Activated T-cell treated with anti-CD3 and anti-CD28 coated beads for 1 hour (primary cell): ENCODE results near the gene LAPTM5.
A peak's percentile ranks its signal among the peaks of the same experiment; 100 is the strongest.

Source experiments
- DNase-seq: peaks from one replicate; pipeline ENCODE4 v3.0.0-alpha.2; 2020; ENCODE audit warnings: low read depth

Gene LAPTM5

DNA sequence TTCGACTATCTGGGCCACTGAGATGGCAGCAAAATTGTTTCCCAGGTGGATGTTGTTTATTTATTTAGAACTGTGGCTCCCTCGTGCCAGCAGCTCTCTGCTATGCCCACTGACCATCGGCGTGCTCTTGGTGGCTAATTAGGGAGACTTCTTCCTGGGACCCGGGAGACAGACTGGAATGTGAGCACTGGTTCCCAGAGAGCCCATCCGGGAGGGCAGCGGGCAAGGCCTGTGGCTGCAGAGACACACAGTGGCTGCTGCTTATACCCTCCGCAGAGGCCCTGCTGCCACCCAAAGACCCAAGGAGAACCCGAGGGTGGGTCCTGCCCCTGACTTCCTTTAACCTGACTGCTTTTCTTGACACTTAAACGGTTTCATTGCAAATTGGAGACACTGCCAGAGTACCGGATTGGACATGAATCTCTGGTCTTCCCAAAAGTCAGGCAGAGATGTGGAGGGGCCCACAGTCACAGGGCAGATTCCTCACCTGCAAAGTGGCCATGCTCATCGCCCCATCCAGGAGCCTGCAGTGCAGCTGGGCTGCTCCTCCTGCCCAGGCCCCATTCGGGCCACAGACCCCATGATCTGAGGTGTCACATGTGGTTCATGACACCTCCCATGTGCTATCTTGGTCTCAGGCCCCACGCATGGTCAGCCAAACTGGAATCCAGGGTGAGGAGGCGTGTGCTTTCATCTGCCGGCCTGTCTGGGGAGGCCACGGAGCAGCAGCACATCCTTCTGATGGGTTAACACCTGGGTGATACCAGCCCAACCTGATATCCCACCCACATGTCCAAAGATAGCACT, 28.5 kb downstream of the LAPTM5 start:
- DNase-seq: no peak

DNA sequence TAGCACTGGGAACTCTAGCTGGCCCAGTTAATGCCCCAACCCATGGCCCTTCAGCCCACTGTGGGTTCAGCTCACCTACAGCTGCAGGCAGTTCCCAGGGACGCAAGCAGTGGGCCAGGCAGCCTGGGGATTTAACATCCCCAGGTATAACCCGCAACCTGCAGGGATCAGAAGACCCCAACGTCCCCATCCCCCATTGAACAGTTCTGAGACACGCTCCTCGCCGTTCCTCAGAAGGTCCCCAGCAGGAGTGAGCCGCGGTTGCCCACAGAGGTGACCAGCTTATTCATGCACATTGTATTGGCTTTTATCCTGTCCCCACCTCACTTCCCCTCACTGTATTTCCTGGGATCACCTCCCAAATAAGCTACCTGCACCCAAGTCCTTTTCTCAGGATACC, 29.2 kb downstream of the LAPTM5 start:
- DNase-seq: no peak

DNA sequence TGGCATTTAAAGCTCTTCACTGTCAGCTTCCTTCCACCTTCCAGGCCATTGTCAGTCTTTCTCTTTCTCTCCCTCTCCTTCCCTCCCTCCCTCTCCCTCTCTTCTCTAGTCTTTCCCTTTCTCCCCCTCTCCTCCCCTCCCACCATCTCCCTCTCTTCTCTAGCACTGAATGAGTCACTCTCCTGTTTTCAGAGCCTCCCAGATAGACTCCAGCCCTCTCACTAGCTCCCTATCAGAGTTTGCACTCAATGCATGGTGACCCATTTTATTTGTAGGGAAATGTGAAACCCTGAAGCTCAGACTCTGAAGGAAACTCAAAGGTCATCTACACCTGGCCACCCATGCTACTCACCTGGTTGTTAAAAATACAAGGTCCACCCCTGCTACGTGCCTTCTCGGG, 29.8 kb downstream of the LAPTM5 start:
- no peak for DNase-seq

DNA sequence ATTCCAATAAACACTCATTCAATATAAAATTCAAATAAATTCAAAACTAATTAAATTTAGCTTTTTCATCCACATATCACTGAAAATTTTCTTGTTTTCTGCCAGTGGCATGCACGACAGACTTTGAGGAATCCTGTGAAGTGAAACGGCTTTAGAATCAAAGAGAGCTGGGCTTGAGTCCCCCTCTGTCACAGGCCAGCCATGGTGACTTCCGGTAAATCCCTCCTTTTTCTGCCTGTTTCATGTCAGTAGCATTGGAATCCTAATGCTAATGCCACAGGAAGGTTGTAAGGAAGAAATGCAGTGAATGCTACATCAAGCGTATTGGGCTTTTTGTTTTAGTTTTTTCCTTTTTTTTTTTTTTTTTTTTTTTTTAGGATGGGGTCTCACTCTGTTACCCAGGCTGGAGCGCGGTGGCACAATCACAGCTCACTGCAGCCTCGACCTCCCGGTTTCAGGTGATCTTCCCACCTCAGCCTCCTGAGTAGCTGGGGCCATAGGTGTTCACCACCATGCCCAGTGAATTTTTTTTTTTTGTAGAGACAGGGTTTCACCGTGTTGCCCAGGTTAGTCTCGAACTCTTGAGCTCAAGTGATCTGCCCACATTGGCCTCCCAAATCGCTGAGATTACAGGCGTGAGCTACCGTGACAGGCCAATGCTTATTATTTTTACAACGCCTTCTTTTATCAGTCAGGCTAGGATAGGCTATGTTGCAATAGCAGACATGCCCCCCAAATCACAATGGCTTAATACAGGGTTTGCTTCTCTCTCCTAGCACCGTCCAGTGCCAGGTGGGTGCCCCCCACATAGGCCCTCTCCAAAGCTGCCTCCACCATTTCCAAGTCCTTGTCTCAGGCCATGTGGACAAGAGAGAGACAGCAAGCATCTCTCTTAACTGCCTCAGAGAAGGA, 30.5 kb downstream of the LAPTM5 start:
- no peak for DNase-seq

DNA sequence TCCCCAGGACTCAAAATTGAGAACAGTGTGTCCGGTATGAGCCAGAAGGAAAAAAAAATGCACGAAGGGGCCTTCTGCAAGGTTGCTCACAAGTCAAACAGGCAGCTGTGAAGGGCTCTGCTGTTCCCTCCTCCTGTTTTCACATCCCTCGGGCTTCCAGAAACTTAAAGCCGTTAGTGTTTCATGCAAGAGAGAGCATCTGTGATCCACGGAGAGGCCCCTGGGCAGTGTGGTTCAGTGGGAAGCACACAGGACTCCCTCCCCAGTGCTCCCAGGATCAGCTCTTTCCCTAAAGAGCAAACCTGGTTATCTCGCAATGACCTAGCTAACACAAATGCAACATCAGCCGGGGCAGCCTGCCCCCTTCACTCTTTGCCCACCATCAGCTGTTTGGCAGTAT, 31.3 kb downstream of the LAPTM5 start:
- DNase-seq: no peak

DNA sequence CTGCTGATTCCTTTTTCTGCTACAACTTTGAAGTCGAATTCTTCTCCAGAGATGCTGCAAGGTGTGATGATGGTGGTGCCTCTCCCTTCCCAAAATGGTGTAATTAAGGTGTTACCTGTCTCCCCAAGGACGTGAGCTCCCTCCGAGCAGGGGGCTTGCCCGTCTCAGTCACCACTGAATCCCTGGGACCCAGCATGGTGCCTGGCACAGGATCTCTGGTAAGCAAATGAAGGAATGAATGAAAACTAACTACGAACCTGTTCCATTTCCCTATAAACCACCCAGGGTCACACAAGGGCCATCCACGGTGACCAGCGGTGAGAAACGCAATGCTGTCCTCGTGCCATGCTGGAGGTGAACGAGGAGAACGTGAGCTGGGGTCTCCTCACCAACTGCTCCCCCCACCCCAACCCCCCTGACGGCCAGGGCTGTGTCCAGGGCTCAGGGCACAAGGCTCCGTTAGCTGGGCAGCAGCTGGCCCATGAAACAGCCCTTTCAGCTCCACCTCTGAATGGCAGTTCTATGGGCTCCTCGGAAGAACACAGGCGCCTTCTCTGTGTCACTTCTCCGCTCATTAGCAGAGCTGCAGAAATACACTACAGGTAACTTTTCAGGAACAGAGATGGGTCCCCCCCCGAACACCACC, 32.0 kb downstream of the LAPTM5 start:
- no peak for DNase-seq

GRCh38 chr1:30724655-30725421, 32.7 kb downstream of the LAPTM5 start:
- DNase-seq: no peak

GRCh38 chr1:30724175-30724574, 33.4 kb downstream of the LAPTM5 start:
- DNase-seq: no peak

DNA sequence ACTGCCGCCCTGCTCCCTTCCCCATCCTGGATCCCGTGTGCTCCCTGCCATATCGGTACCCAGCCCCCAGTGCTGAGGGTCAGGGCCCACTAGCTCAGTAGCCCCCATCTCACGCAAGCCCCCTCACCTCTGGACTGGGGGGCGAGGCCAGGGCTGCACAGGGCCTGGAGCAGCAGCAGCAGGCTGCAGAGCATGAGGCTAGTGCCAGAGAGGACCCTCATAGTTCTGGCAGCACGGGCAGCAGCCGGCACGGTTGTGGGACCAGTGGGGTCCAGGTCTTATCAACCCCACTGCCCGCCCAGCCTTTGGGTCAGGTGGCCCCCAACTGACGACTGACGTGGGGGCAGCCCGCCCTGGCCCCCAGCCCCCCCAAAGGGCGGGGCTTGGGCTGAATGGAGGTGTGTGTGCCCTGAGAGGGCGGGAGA, 34.2 kb downstream of the LAPTM5 start, which contains the start of gene MATN1:
Gene MATN1, minus strand, starts transcription at position 255 of the 425 bp plus-strand sequence. Its CDS starts 34 bp downstream, at position 221.
- DNase-seq: no peak

DNA sequence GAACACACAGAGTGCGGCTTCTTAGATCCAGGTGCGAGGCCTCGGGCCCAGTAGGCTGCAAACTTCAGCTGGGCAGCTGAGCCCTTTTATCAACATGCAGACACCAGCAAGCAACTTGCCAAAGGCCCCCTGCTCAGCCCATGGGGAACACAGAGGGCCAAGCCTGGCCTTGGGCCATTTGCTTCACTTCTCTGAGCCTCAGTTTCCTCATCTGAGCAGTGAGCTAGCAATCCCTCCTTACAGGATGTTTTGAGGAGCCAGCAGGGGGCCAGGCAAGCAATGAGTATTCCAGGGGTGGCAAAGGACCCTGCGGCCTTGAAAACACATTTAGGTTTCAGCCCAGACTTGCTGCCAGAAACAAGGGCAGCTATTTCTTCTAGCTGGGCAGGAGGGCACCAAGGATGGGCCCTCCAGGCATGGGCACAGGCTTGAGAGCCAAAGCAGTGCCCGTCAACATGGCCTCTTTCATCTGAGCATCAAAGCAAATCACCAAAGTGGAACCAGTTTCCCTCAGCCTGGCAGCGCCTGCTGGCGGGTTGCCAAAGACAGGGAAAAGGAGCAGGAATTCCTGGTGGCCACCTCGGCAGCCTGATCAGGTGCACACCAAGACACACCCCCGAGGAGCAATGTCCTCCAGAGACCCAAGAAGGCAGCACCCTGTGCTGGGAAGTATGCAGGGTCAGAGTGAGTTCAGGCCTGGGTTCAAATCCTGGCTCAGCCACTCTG, 35.6 kb downstream of the LAPTM5 start:
- no peak for DNase-seq

DNA sequence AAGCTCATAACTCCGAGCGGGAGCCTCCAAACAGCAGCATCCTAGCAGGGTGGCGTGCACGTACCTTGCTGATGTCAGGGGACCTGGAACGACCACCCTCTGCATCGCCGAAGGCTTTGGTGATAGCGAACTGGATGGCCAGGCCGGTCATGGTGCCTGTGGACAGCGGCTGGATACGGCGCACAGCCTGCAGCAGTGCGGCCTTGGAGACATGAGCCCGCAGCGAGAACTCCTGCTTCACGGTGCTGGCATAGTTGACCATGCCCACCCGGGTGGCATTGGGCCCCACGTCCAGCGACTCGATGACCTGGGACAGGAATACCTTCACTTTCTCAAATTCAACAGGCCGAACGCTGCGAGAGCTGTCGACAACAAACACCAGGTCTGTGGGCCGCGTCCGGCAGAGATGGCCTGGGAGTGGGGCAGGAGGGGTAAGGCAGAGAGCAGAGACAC, 36.2 kb downstream of the LAPTM5 start:
- no peak for DNase-seq

DNA sequence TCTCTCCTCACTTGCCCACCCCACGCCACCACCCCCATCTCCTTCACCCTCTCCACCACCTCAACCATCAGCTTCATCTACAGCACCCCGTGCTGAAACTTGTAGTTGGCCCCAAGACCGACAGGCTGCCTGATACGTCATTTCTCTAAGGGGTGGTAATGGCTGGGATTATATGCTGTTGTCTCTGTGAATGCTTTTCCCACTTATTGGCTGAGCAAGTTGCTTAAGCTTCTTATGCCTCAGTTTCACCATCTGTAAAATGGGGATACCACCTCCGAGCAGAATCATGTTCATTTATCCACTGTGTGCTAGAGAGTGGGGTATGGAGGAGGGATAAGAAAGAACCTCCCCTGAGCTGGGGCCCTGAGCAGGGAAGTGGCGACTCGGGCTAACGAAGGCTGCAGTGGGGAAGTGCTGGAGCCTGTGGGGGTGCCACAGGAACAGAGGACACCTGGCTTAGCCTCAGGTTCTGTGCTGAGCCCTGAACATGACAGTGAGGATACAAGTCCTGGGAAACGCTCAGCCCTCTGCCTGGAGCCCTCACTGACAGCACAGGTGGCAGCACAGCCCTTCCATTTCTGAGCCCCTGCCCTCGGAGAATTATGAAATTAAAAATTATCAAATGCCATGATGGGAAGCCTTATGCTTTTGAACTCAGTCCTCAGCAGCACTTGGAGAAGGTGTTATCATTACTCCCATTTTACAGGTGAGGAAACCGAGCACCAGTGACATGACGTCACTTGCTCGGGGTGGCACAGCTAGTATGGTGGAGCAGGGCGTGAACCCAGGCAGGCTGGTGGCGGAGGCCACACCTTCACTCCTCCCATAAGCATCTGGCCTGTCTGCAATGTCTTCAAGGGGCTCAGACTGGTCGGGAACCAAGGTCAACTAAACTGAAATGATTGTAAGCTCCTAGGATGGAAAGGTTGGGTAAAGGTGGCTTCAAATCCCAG, 37.0 kb downstream of the LAPTM5 start:
- DNase-seq: no peak

DNA sequence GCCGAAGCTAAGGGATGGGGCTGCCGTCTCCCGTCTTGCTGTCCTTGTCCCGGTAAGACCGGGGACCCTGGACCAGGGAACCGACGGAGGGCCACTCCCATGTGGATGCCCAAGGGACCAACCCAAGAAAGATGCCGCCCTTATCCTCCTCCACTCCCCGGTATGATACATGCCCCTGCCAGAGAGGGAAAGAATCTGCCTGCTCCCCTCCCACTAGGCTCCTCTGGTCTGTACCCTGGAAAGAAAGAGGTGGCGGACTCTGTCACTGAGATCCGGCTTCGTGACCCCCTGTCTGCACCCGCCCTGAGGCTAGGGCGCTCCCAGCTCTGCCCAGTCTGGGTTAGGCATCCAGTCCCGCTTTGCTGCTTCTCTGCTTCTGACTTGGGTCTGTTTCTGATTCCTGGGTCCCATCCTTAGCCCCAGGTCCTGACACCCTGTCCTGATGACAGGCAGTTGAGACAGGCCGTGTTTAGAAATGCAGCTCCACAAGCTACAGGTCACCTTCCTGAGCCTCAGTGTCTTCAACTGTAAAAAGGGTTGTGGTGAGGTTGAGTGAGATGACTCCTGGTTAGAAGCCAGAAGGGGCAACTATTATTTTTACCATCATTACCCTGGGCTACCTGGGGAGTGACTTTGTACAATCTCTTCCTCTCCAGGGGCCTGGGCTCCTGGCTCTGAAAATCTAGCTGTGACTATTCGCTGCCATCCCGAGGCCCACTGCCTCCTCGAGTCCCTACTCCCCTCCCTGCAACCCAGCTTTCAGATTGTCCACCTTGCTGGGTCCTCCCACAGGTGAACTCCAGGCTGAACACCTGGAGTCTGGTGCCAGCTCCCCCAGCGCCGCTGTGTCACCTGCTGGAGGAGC, 37.9 kb downstream of the LAPTM5 start:
- DNase-seq: no peak

- peak; percentile 81 for DNase-seq
Observed at GRCh38 chr1:30718636-30719405, 38.8 kb downstream of the LAPTM5 start.

DNA sequence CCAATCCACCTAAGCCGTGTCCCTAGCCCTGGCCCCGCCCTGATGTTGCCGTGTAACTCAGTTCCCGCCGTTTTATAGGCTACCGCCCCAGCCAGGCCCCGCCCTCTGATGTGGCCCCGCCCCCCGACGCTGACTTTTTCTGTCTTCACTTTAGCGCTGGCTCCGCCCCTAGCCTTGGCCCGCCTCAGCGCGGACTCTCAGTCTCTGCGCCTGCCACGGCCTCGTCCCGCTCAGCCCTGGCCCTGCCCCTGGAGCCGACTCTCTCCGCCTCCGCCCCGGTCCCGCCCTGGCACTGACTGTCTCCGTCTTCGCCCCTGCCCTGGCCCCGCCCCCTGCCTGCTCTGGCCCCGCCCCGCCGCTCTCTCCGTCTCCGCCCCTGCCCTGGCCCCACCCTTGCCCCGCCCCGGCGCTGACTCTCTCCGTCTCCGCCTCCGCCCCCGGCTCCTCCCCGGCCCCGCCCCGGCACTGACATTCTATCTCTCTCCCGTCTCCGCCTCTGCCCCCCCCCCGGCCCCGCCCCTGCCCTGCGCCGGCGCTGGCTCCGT, 39.4 kb downstream of the LAPTM5 start:
- DNase-seq: peak; percentile 100

DNA sequence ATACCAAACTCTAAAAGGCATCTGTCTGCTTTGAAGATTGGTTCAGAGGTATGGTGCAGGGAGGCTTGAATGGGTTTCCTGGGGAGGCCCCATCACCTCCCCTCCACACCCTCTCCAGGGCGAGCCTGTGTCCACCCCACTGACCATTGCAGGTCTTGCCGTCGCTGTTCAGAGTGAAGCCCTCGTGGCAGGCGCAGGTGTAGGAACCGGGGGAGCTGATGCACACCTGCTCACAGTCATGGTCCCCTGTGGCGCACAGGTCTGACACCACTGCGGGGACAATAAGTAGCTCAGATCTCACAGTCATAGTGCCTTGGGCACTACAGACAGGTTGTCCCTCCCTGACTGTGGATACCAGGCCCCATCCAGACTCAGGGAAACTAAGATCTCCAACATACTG, 40.9 kb downstream of the LAPTM5 start:
- DNase-seq: no peak

- no peak for DNase-seq
Observed at GRCh38 chr1:30715886-30716285, 41.7 kb downstream of the LAPTM5 start.

- no peak for DNase-seq
Observed at GRCh38 chr1:30715216-30715615, 42.4 kb downstream of the LAPTM5 start.
